ENCODE measurements around the gene PYGM. TPM values are rescaled to one million over a fixed set of nuclear protein-coding genes. Genes with fewer than 3 reads are reported as not detected.

PYGM gene
- total RNA-seq, 1 experiment from 2014 or later, result 1.7 TPM

- no peak overlapping the region for H3K4me2 ChIP-seq (ENCODE audit: low read length)
- H3K36me3 ChIP-seq (ENCODE audit: control insufficient read depth in 1 of 2, insufficient read depth in 2 of 2, low read length in 2 of 2), result no peaks in the 10 kb centered on the region; a peak in 1 of 4 replicates
- ATAC-seq (no peak), DNase-seq (ENCODE audit: low read depth, low spot score) (no peak)
- no peaks in the 10 kb centered on the region for H4K20me1 ChIP-seq (ENCODE audit: insufficient read depth)
- no peaks in the 10 kb centered on the region for H3K27me3 ChIP-seq (ENCODE audit: insufficient read depth, low read length)
- H3K79me2 ChIP-seq (ENCODE audit: insufficient read depth, low read length), result no peaks in the 10 kb centered on the region
- RAD21 ChIA-PET (ENCODE audit: low non-redundant PET in 1 of 2, low total read pairs in 2 of 2, uncharacterized antibody in 2 of 2, unreplicated experiment in 2 of 2), result no interaction called here
- CTCF ChIA-PET, result interaction anchor here (0.7 kb wide), 1 partner anchor 84 kb away, joined by 3 read pairs; no protein-coding TSS in a partner anchor
- BruUV-seq (replicated peaks), result no TSS peak
- H3K9me2 ChIP-seq (ENCODE audit: insufficient read depth), result no peaks in the 10 kb centered on the region
- no peaks in the 10 kb centered on the region for H3K9me3 ChIP-seq (ENCODE audit: control insufficient read depth in 1 of 2, insufficient read depth in 1 of 2, low read depth in 1 of 2, low read length in 2 of 2)
- no peak overlapping the region for H3K9ac ChIP-seq (ENCODE audit: low read length)
- intact Hi-C loops (cut with micrococcal nuclease), result no loop called here
- no peak overlapping the region for H3K27ac ChIP-seq (ENCODE audit: low read depth, low read length)
- H2AFZ ChIP-seq (ENCODE audit: low read depth, low read length, poor library complexity, severe bottlenecking), result no peak overlapping the region
- no peak overlapping the region for H3K4me3 ChIP-seq (replicated peaks in 1 of 2; ENCODE audit: low read depth in 1 of 2, low read length in 2 of 2)
- no peak for TF ChIP-seq RAD21 (IDR thresholded peaks at IDR 0.05; ENCODE audit: low read depth)
- TF ChIP-seq SP1 (IDR thresholded peaks at IDR 0.05; ENCODE audit: low read depth), result no peak
- TF ChIP-seq CBX3 (IDR thresholded peaks at IDR 0.05; ENCODE audit: low read depth), result no peak
- TF ChIP-seq EZH2phosphoT487 (IDR thresholded peaks at IDR 0.05; ENCODE audit: borderline replicate concordance), result no peak
- no peak for TF ChIP-seq SIN3A (IDR thresholded peaks at IDR 0.05; ENCODE audit: low read depth)
- no peak for TF ChIP-seq EZH2 (IDR thresholded peaks at IDR 0.05)
- TF ChIP-seq CEBPB (IDR thresholded peaks at IDR 0.05; ENCODE audit: low read depth), result no peak
- TF ChIP-seq REST (IDR thresholded peaks at IDR 0.05; ENCODE audit: low read depth), result no peak
- TF ChIP-seq ZBTB33 (IDR thresholded peaks at IDR 0.05; ENCODE audit: extremely low read depth, insufficient replicate concordance, low read length), result no peak
- no peak for TF ChIP-seq TCF7L2 (IDR thresholded peaks at IDR 0.05; ENCODE audit: borderline replicate concordance, extremely low read depth, insufficient read depth, insufficient read length)
- no peak for TF ChIP-seq EGR1 (IDR thresholded peaks at IDR 0.05; ENCODE audit: low read depth)
- TF ChIP-seq SRF (IDR thresholded peaks at IDR 0.05; ENCODE audit: low read depth), result no peak
- TF ChIP-seq ELF1 (IDR thresholded peaks at IDR 0.05; ENCODE audit: borderline replicate concordance, low read depth), result no peak
- no peak for TF ChIP-seq JUND (IDR thresholded peaks at IDR 0.05)
- TF ChIP-seq ZFX (IDR thresholded peaks at IDR 0.05), result no peak
- H3K4me1 ChIP-seq (ENCODE audit: control insufficient read depth in 1 of 2, insufficient read depth in 2 of 2, low read length in 2 of 2), result peaks cover 12 to 18% of the 10 kb centered on the region in 2 experiments; a peak in 3 of 4 replicates
- POLR2A ChIA-PET, result no interaction called here
Observed at GRCh38 chr11:64794526-64794925, 34.8 kb upstream of the PYGM start.

Measured in HCT116 (cell line).